NCI-H1930 (cell line): ENCODE data around the gene POLR3H.

Experiments
- DNase-seq, 2 experiments: peaks; one replicate each; lab custom pipeline; 2025; lab: John Stamatoyannopoulos, UW

Gene POLR3H

DNA sequence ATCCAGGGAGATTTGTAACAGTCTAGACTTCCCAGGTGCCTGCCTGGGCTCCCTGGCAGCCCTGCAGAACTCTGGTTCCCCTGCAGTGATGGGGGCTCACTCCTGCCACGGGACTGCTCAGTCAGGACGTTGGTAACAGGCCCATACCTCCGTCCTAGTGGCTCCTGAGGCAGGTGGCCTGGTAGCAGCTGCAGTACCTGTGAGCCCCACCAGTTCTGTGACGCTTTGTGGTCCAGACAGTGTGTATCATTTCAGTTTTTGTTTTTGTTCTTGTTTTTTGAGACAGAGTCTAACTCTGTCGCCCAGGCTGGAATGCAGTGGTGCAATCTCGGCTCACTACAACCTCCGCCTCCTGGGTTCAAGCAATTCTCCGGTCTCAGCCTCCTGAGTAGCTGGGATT lies 27.8 kb downstream of the POLR3H start:
- DNase-seq, result no peak

DNA sequence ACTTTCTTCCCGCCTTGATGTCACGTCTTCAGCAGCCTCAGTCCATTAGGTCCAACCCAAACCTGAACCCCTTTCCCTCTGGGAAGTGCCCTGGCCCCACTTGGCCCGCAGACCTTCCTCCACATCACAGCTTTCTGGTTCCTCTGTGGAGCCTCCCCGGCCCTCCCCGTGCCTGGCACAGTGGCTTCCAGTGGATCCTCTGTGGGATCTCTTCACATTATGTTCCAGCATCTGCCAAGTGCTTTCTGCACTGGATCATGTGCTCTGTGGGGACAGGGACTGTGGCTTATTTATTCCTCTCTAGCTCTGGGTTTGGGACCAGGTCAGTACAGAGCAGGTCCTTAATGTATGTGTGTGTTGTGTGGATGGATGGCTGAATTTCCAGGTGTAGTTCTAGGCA lies 30.9 kb downstream of the POLR3H start:
- no peak for DNase-seq

DNA sequence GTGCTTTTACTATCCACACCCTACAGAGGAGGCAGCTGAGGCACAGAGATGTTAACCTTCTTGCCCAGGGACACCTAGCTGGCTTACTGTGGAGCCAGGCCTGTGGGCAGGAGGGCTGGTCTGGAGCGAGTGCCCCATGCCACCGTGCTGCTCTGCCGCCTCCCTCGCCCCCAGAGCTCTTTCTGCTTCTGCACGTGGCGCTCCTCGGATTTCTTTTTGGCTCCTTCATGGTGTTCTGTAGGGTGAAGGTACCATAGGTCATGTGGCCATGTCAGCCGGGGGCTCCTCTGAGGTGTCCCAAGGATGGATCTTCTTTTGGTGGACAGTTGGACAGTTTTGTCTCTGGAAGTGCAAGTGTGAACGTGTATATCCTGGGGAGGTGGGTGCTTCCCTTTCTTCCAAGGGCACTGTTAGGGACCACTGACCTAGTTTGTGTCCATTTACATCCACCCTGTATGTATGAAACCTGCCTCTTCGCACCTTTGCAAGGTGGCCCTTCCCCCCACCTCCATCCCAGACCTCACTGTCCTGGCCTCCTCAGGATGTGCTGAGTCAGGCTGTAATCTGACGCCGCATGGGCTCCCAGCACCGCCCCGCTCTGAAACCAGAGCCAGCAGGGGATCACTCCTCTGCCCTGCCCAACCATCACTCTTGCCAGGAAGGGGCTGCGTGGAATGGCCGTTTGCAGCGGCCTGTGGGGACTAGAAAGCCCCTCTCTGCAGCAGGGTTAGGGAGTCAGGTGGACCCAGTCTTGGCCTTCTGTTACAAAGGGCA lies 31.7 kb downstream of the POLR3H start:
- DNase-seq, result no peak

DNA sequence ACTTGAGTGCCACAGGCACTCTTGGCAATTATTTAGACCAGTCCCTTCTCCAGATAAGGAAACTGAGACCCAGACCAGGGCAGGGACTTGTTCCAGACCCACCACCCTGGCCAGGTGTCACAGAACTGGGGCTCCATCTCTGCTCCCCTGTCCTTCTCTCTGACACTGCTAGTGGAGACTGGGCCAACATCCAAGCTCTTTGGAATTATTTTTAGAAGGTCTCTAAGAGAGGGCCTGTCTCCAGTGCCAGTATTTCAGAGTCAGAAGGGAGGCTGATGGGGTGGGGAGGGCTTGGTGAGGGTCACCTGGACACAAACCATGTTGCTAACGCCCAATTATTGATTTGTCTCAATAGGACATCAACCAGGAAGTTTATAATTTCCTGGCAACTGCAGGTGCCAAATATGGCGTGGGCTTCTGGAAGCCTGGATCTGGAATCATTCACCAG lies 32.7 kb downstream of the POLR3H start:
- no peak for DNase-seq

DNA sequence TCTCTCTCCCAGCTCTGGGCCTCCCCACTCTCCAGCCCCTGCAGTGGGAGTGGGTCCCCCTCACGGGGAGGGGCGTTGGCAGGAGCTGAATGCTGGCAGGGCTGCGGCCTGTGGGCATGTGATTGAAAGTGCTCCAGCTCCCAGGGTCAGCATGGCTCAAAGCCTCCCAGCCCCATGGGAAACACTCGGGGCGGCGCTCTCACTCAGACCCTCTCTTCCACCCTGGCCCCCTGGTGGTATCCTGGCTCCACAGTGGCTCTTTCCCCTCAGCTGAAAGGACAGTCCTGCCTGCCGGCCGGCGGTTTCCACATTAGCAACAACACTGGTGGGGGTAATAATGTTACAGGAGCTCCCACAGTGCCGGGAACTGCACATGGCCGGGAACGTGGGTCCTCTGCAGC lies 35.5 kb downstream of the POLR3H start:
- DNase-seq, result no peak

DNA sequence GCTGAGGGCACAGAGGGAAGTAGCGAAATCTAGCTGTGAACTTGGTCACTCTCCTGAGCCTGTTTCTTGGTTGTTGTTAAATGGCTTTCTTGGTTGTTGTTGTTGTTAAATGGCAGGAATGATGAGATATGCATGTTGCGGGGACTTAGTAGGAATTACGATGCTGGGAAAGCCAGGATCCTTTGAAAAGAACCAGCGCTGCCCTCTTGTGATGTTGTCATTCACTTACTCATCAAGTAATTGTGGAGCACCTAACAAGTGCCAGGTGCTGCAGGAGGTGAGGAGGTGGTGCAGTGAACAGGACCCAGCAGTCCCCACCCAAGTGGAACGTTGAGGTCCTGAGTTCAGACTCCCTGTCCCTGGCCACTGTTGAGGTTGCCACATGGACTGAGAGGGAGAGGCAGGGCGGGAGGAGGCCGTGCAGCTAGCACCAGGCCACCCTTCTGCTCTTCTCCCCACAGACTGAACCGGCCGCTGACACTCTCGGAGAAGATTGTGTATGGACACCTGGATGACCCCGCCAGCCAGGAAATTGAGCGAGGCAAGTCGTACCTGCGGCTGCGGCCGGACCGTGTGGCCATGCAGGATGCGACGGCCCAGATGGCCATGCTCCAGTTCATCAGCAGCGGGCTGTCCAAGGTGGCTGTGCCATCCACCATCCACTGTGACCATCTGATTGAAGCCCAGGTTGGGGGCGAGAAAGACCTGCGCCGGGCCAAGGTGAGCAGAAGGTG lies 36.8 kb downstream of the POLR3H start:
- DNase-seq, result no peak

DNA sequence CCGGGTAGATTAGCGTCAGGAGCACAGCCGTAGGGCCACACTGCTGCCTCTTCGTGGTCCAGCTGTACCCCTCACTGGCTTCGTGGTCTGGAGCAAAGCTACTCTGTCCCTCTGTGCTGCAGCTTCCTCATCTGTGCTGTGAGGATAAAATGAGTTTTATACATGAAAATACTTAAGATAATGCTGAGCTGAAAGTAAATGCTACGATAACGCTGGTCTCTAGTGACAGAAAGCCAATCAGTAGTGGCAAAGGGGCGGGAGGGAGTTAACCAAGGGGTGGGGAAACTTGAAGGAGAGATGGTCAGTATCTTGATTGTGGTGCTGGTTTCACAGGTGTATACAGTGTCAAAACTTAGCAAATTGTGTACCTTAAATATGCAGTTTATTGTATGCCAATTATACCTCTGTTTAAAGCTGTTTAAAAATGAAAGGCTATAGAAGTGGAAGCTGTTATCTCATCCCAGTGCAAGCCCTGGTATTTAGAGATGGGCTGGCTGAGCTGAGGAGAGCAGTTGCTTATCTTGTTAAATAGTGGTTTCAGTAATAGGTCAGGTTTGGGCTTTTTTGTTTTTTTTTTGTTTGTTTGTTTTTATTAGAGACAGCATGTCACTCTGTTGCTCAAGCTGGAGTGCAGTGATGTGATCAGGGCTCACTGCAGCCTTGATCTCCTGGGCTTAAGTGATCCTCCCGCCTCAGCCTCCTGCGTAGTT lies 38.6 kb downstream of the POLR3H start:
- no peak for DNase-seq

DNA sequence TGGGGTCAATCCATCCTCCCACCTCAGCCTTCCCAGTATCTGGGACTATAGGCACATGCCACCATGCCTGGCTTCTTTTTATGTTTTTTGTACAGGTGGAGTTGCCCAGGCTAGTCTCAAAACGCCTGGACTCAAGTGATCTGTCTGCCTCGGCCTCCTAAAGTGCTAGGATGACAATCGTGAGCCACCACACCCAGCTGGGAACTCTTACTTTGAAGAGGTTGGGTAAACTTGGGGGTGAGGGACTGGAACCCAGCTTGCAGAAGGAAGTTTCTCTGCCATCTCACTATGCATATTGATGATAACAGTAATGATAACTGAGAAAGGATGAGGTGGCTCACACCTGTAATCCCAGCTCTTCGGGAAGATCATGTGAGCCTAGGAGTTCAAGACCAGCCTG lies 39.5 kb downstream of the POLR3H start:
- DNase-seq, result no peak

DNA sequence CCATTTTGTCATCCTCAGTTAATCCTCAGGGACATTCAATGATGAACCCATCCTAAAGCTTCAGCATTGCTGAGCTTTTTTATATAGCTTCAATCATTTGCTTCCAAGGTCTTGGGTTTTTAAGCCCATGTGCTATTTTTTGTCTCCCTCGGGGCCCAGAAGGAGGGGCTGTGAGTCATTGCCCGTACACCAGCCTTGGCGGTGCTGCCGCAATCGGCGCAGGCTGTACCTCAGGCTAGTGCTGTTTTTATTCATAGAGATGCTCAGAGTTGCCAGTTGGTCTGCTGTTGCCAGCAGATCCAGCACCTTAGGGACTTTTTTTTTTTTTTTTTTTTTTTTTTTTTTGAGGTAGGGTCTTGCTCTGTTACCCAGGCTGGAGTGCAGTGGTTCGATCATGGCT lies 39.9 kb downstream of the POLR3H start:
- DNase-seq, result no peak

DNA sequence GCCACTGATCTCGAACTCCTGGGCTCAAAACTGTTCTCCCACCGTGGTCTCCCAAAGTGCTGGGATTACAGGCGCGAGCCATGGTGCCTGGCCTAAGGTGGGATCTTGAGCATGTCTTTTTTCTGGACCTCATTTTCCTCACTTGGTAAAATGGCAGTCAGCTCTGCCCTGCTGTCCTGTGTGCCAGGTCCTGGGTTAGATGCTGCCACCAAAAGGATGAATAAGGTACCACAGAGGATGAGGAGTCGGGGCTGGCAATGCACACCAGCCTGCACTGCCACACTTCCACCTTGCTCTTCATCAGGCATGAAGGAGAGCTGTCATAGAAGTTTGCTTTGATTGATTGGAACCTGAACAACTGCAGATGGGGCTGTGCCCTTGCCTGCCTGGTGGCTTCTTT lies 43.1 kb downstream of the POLR3H start:
- no peak for DNase-seq

DNA sequence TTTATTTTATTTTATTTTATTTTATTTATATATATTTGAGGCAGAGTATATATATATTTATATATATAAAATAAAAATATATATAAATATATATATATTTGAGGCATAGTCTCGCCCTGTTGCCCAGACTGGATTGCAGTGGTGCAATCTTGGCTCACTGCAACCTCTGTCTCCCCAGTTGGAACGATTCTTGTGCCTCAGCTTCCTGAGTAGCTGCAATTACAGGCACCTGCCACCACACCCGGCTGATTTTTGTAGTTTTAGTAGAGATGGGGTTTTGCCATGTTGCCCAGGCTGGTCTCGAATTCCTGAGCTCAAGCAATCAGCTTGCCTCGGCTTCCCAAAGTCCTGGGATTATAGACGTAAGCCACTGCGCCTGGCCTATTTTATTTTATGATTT lies 44.0 kb downstream of the POLR3H start:
- DNase-seq, result no peak

DNA sequence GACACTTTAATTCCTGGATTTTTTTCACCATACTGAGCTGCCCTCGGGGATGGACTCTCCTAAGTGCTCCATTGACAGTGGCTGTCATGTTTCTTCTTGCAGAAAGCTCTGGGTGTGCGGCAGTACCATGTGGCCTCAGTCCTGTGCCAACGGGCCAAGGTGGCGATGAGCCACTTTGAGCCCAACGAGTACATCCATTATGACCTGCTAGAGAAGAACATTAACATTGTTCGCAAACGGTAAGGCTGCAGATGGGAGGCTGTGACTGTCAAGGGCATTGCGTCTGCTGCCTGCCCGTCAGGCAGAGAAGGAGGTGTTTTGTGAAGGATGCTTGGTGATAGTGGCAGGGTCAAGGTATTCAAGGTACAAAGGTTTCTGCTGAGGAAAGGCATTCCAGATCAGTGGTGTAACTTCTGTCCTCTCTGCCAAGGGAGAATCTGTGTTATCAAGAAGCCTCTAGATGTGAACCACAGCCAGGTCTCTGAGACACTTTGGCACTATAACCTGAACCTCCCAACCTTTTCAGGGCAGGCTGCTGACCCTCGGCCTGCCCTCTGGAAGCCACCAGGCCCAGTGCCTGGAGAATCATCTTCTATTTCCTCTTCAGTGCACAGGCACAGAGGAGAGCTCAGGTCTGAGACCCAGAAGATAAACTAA lies 44.5 kb downstream of the POLR3H start:
- DNase-seq, result no peak

DNA sequence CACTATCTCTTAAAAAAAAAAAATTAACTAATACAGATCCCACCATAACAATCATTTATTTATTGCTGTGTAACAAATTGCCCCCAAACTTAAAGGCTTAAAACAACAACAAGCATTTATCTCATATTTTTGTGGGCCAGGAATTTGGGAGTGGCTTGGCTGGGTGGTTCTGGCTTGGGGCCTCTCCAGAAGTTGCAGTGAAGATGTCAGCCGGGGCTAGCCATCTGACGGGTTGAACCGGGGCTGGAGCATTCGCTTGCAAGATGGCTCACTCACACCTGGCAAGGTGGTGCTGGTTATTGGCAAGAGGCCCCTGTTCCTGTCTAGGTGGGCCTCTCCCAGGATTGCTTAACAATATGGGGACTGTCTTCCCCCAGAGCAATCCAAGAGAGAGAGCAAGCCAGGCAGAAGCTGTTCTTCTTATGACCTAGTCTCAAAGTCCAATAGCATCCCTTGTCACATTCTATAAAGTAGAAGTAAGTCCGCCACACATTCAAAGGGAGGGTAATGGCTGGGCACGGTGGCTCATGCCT lies 45.9 kb downstream of the POLR3H start:
- no peak for DNase-seq

DNA sequence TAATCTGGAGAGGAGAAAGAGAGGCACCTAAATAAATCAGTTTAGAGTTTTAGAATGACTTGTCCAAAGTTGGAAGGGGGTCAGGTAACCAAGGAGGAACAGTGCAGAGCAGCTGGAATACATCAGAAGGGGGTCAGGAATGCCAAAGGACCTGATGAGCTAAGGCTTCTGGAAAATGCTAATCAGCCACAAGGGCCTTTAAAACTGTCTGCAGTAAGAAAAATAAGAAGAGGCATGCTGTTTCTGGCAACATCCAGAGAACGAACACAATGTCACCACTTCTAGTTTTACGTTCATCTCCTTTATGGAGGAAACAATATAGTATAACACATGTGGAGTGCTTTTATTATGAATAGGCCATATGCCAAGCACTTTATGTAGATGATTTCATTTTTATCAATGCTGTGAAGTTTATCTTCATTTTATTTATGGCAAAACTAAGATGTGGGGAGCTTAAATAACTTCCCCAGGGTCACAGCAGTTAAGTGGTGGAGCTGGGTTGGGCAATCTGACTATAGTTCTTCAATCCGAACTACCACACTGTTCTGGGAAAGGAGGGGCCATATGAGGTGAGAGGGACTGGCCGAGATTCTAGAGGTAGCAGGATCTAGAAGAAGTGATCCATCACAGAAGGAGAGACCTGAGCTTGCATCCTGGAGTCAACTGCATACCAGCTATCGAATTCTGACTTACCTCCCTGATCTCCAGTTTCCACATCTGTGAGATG lies 52.7 kb downstream of the POLR3H start:
- no peak for DNase-seq

DNA sequence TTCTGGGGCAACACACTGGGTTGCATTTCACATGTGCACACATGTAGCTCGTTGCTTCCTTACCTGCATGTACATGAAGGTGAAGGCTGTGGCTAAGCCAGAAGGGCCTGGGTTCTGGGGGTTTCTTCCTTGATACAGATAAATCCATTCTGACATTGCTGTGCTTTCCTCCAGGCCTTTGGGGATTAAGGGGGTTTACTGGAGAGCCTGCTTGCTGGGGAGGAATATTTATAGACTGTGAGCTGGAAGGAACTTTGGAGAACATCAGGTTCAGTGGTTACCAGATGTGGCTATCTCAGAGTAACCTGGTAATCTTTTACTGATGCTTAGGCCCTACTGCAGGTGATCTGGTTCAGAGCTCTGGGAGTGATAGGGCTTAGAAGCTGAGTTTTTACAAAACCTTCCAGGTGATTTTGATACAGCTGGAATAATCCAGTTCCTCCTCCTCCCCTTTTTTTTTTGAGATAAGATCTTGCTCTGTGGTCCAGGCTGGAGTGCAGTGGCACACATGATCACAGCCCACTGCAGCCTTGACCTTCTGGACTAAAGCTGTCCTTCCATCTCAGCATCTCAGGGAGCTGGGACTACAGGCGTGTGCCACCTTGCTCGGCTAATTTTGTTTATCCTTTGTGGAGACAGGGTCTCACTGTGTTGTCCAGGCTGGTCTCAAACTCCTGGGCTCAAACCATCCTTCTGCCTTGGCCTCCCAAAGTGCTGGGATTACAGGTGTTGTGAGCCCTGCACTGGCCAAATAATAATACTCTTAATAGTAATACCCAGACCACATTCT lies 55.5 kb downstream of the POLR3H start:
- DNase-seq, result no peak

DNA sequence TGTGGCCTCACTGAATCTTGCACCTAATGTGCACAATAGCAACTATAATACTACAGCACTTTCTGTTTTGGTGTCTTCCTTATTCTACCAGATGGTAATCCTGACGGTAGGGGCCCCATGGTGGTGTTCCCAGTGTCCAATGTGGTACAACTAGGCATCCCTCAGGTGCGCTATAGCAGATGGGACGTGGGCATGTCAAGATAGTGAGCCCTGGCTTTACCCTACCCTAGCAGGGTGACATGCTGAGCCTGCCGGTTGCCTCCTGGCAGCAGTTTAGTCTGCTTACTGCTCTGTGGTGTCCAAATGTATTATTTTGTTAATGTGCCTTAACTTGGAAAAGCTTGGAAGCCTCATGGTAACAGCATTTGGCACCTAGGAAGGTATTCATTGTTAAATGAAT lies 56.2 kb downstream of the POLR3H start:
- DNase-seq, result no peak

DNA sequence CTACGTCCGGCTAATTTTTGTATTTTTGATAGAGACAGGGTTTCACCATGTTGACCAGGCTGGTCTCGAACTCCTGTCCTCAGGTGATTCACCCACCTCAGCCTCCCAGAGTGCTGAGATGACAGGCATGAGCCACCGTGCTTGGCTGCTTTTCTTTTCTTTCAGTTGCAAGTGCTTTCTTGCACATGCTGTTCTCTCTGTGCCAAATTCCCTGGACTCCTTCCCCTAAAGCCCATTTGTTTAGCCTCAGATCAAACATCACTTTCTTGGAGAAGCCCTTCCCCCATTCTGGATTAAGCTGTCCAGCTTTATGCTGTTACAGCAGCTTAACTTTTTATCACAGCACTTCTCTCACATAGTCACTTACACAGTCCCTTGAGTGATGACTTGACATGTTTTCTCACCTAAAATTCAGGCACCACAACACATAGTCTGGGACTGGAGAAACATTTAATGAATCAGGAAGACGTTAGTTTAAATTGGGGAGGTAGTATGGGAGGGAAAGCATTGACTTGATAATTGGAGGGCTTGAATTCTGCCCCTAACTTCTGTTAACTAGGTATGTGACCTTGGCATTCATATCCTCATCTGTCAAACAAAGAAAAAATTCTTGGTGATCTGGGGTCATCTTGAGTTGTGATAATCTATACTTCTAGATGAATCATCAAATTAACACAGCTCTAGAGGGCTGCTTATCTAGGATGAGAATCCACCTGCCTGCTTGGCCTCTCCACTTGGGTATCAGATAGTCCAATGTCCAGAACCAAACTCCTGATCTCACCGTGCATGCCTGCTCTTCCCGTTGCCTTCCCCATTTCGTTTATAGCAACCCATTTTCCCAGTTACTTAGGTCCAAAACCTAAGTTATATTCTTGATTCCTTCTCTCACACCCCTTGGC lies 57.0 kb downstream of the POLR3H start:
- DNase-seq, result no peak

DNA sequence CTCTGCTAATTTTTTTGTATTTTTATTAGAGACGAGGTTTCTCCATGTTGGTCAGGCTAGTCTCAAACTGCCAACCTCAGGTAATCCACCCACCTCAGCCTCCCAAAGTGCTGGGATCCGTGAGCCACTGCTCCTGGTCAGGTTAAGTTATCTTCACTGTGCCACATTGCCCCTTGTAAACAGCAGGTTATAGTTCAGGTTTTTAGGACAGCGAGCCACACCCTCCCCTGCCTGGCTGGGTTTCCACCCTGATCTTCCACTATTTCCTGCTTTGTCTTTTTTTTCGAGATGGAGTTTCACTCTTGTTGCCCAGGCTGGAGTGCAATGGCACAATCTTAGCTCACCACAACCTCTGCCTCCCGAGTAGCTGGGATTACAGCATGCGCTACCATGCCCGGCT lies 59.2 kb downstream of the POLR3H start:
- DNase-seq, result no peak

DNA sequence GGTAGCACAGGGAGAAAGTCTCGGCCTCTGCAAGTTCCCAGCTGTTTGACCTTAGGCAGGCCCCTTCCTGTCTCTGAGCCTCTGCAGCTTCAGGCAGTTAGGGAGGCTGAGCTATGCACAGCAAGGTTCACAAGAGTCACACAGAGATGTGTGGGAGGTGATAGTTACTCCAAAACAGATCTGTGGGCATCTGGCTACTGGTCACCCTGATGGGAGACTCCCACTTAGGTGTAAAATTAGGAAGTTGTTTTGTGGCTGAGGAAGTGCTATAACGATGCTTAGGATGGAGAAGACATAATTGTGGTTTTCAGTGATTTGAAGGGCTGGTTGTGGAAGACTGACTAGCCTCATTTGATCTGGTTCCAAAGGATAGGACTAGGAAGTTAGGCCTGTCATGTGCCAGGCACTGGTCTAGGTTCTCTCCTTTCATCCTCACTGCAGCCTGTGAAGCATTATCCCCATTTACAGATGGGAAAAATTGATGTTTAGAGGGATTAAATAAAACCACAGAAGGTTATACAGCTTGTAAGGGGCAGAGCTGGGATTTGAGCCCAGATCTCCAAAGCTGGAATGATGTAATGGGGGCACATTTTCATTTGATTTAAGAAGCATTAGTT lies 61.8 kb downstream of the POLR3H start:
- no peak for DNase-seq
